Measurements from ENCODE around the gene MCMBP.

DNA sequence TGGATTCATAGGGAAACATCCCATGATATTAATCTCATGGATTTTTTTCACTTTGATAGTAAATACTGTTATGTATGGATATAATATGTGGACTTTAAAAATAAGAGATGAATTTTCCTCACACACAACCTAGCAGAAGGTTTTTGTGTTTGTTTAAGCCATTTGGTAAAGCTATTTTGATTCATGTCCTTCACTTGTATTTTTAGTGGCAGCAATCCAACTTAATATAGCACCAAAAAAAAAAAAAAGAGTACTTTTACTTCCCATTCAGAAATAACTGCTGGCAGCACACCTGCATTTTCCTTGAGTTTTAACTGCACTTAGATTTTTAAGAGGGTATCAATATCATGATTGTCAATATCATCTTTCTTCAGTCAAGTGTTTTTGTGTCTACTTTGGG, 60.0 kb downstream of the MCMBP start:
- TF ChIP-seq POLR2A (IDR thresholded peaks at IDR 0.05): no peak
- TF ChIP-seq, protein P1, sequence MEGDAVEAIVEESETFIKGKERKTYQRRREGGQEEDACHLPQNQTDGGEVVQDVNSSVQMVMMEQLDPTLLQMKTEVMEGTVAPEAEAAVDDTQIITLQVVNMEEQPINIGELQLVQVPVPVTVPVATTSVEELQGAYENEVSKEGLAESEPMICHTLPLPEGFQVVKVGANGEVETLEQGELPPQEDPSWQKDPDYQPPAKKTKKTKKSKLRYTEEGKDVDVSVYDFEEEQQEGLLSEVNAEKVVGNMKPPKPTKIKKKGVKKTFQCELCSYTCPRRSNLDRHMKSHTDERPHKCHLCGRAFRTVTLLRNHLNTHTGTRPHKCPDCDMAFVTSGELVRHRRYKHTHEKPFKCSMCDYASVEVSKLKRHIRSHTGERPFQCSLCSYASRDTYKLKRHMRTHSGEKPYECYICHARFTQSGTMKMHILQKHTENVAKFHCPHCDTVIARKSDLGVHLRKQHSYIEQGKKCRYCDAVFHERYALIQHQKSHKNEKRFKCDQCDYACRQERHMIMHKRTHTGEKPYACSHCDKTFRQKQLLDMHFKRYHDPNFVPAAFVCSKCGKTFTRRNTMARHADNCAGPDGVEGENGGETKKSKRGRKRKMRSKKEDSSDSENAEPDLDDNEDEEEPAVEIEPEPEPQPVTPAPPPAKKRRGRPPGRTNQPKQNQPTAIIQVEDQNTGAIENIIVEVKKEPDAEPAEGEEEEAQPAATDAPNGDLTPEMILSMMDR (IDR thresholded peaks at IDR 0.05): no peak

Measured in esophagus squamous epithelium (tissue), 4 donors.